Erythroblast (primary cell): ENCODE data around the gene CPSF3.

ENCODE experiments used
- GATA1 ChIP-seq: IDR thresholded peaks from 2 replicates; pipeline ENCODE4 v1.6.1; 2011; ENCODE audit warnings: low read depth, mild to moderate bottlenecking, control low read depth, low read length, moderate library complexity
- POLR2A ChIP-seq: IDR thresholded peaks from 2 replicates; pipeline ENCODE4 v1.6.1; 2011; ENCODE audit warnings: mild to moderate bottlenecking, low read length

GRCh38 chr2:9473308-9473984 lies 50.0 kb downstream of the CPSF3 start:
- no peak for TF ChIP-seq POLR2A
- no peak for TF ChIP-seq GATA1
